ENCODE measurements around the gene HNRNPA1.
"Not testable (repeated sequence)": the region's sequence is repeated elsewhere in the genome, so short reads cannot be mapped to it uniquely, and the experiment has no call there.

DNA sequence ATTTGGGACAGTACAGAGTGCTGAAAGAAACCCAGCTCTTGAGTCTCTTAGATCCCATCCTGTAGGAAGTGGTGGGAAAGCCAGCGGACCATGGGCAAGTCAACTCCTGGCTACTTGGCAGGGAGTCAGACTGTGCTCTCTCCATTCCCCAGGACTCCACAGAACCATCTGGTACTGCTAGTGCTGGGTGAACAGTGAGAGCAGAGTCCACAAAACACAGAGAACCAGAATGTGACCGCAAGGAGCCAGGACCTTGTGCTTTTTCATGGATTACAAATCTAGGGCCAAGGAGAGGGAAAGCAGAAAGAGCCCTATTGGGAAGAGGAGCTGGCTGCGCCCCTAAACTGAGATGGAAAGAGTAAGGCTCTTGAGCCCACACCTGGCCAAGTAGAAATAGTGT is 49.3 kb upstream of the HNRNPA1 start:
- not testable (repeated sequence) for TF ChIP-seq YY1 (IDR thresholded peaks at IDR 0.05; ENCODE audit: insufficient read depth, insufficient read length); ZNF274 (IDR thresholded peaks at IDR 0.05; ENCODE audit: low read depth, low read length)
